C4-2B (cell line): Measurements from ENCODE around the gene TMPRSS6.

Experiments used
- H3K27ac ChIP-seq: fragments of 450-650 bp; 2 replicates; pipeline ENCODE4 v1.5.1; 2017
- CTCF ChIP-seq: fragments of 450-650 bp; conservative IDR thresholded peaks from 2 replicates; pipeline ENCODE4 v1.5.1; 2017; ENCODE audit warnings: mild to moderate bottlenecking
- ZFX ChIP-seq: fragments of 450-650 bp; IDR thresholded peaks from 2 replicates; pipeline ENCODE4 v1.6.1; 2017

TMPRSS6 gene

GRCh38 chr22:37121887-37122591 lies 12.5 kb upstream of the TMPRSS6 start:
- TF ChIP-seq CTCF (no peak), ZFX (no peak)
- no peak overlapping the region for H3K27ac ChIP-seq

GRCh38 chr22:37120569-37121340 lies 11.2 kb upstream of the TMPRSS6 start:
- no peak overlapping the region for H3K27ac ChIP-seq
- TF ChIP-seq ZFX (no peak), CTCF (no peak)

- H3K27ac ChIP-seq, result no peak overlapping the region
- TF ChIP-seq ZFX, result no peak
- TF ChIP-seq CTCF, result no peak
Observed at GRCh38 chr22:37119872-37120271, 10.4 kb upstream of the TMPRSS6 start.

GRCh38 chr22:37118083-37118482 lies 8.6 kb upstream of the TMPRSS6 start:
- no peak overlapping the region for H3K27ac ChIP-seq
- TF ChIP-seq ZFX (no peak), CTCF (no peak)

- no peak for TF ChIP-seq CTCF
- no peak for TF ChIP-seq ZFX
- H3K27ac ChIP-seq, result no peak overlapping the region
Observed at GRCh38 chr22:37117092-37117491, 7.6 kb upstream of the TMPRSS6 start.

- no peak for TF ChIP-seq ZFX
- TF ChIP-seq CTCF, result no peak
- H3K27ac ChIP-seq, result no peak overlapping the region
Observed at GRCh38 chr22:37115032-37115431, 5.5 kb upstream of the TMPRSS6 start.

GRCh38 chr22:37113757-37114156 lies 4.2 kb upstream of the TMPRSS6 start:
- TF ChIP-seq ZFX (no peak), CTCF (no peak)
- no peak overlapping the region for H3K27ac ChIP-seq
